DMS79 (cell line): ENCODE data around the gene GNL3L.
"Not testable (repeated sequence)": the region's sequence is repeated elsewhere in the genome, so short reads cannot be mapped to it uniquely, and the experiment has no call there.

ENCODE experiments used
- DNase-seq: peaks from one replicate; lab custom pipeline; 2025; lab: John Stamatoyannopoulos, UW

The GNL3L gene

GRCh38 chrX:54555006-54555405 is 25.0 kb downstream of the GNL3L start:
- not testable (repeated sequence) for DNase-seq

GRCh38 chrX:54560411-54560810 is 30.4 kb downstream of the GNL3L start:
- no peak for DNase-seq

DNA sequence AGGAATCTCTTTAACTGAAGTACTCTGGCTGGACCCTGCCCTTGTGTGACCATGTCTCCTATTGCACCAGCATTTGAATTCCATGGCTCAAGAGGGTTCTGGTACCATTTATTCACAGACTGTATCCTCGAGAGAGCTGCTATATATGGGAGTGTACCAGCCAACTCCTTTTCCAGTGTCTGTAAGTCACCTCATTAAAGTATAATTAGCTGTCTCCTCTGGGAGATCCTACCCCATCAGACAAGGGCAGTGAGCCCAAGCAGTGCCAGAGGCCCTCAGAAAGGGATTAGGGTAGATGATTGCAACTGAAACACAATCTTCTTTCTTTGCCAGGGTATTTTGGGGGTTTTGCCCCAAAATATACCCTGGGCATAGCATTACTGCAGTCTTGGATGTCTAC is 31.6 kb downstream of the GNL3L start:
- no peak for DNase-seq

DNA sequence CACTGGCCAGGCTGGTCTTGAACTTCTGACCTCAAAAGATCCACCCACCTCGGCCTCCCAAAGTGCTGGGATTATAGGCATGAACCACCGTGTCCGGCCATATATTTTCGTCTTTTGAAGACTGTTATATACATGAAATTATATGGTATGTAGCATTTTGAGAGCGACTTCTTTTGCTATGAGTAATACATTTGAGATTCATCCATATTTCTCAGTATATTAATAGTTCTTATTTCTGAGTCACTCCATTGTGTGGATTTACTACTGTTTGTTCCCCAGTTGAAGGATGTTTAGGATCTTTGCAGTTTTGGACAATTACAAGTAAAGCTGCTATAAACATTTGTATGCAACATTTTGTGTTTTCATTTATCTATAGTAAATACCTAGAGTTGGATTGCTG is 34.9 kb downstream of the GNL3L start:
- DNase-seq: no peak

DNA sequence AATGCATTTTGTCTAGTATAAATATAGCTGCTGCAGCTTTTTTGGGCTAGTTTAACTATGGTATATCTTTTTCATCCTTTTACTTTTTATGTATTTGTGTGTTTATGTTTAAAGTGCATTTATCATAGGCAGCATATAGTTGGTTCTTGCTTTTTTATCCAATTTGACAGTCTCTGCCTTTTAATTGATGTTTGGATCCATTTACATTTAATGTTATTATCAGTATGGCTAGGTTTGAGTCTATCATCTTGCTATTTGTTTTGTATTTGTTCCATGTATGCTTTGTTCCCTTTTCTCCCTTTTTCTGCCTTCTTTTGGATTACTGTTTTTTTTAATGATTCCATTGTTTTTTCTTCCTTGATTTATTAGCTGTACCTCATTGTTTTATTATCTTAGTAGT is 40.3 kb downstream of the GNL3L start:
- DNase-seq: no peak

- not testable (repeated sequence) for DNase-seq
These were observed 42.6 kb downstream of the GNL3L start for GRCh38 chrX:54572641-54573040.

- DNase-seq: no peak
These were observed 67.7 kb downstream of the GNL3L start for GRCh38 chrX:54597728-54598127.

DNA sequence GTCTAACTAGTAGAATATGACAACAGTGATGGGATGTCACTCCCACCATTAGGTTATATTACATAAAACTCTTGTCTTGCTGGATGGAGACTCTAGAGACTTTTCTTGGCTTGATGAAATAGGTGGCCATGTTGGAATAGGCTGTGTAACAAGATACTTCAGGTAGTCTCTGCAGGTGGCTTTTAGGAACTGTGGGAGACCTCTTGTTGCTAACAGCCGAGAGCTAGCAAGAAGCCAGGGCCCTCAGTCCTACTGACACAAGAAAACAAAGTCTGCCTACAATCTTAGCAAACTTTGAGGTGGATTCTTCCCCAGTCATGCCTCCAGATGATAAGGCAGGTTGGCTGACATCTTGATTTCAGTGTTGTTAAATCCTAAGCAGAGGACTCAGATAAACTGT is 72.5 kb downstream of the GNL3L start:
- no peak for DNase-seq
